GM19467 (cell line): ENCODE measurements around the gene METRNL.
"Not testable (repeated sequence)": the region's sequence is repeated elsewhere in the genome, so short reads cannot be mapped to it uniquely, and the experiment has no call there.

ENCODE experiments used
- ATAC-seq: cut with Tn5 transposase; IDR thresholded peaks from one replicate; pipeline ENCODE4 v1.9.1; 2021; ENCODE audit warnings: mild to moderate bottlenecking, moderate library complexity; ENCODE audit not compliant: unreplicated experiment

METRNL gene

DNA sequence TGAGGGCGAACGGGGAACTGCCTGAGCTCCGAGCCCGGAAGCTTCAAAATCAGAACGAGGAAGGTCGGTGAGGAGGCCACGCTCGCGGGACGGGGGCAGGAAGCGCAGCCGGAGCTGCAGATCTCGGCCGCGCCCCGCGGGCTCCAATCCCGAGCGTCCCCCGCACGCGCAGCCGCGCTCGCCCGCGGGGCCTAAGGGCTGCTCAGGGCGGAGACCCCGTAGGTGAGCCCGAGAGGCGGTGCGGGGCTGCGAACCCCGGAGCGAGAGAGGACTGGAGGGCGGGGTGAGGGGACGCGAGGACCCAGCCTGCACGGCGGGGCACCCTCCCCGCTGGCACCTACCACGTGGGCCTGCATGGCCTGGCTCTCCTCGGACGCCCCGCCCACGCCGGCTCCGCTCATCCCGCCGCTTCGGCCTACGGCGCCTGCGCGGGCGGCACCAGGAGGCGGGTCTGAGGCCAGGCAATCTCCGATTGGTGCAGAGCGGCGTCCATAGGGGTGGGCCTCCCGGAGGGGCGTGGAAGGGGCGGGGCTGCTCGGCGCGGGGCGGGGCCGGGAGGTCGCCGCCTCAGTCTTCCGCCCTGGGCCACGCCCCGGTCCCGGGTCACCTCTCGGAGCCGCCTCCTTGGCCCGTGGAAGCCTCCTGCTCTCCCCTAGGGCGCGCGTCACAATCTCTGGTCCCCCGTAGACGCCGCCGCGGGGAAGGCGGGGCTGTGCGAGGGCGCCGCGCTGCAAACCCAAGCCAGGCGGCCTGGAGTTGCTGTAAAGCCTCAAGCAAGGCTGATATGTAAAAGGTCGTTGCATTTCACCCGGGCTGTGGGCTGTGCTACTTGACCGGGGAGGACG, 27.8 kb upstream of the METRNL start:
- ATAC-seq: peak; percentile 88

DNA sequence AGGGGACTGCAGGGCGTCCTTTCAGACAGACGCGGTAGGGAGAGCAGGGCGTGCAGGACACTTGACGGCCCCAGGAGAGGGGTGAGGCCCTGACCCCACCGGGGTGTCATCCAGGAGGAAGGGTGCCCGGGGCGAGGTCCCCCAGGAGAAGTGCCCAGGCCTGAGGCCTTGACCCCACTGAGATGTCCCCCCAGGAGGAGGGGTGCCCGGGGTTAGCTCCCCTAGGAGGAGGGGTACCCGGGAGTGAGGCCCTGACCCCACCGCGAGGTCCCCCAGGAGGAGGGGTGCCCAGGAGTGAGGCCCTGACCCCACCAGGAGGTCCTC, 27.2 kb upstream of the METRNL start:
- ATAC-seq: no peak

DNA sequence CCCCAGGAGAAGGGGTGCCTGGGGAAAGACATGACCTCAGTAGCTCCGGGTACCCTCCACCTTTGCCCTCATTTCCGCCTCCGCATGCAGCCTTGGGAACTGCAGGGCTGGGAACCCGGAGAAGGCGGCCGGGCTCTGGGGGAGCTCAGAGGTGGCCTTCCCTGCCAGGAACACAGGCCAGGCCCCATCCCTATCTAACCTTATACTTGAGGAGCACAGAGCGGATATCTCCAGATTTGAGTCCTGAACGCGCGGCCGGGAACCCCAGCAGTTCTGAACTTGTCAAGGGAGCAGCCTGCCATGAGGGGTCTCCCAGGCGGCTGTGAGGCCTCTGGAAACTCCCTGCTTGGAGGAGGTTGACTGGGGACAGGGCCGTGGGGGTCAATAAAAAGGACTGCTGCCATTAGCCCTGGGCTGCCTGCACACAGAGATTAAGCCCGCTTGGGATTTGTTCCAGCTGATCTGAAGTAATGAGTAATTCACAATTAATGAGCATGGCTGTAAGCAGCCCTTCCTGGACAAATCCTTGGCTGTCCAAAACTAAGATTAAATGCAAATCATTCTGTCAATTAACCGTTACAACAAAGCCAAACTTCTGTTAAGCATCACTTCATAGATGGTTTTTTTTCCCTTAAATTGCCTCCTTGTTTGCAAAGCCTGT, 26.3 kb upstream of the METRNL start:
- ATAC-seq: no peak

GRCh38 chr17:83053739-83054451, 25.5 kb upstream of the METRNL start:
- ATAC-seq: no peak

- ATAC-seq: no peak
These were observed 24.8 kb upstream of the METRNL start for GRCh38 chr17:83054518-83055125.

DNA sequence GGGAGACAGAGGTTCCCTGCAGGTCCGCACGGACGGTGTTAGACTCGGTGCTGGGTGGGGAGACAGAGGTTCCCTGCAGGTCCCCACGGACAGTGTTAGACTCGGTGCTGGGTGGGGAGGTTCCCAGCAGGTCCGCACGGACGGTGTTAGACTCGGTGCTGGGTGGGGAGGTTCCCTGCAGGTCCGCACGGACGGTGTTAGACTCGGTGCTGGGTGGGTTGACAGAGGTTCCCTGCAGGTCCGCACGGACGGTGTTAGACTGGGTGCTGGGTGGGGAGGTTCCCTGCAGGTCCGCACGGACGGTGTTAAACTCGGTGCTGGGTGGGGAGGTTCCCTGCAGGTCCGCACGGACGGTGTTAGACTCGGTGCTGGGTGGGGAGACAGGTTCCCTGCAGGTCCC, 24.2 kb upstream of the METRNL start:
- ATAC-seq: not testable (repeated sequence)

- no peak for ATAC-seq
These were observed 23.4 kb upstream of the METRNL start for GRCh38 chr17:83055911-83056582.

GRCh38 chr17:83056583-83057396, 22.6 kb upstream of the METRNL start:
- ATAC-seq: no peak

GRCh38 chr17:83057397-83057761, 22.0 kb upstream of the METRNL start:
- no peak for ATAC-seq

DNA sequence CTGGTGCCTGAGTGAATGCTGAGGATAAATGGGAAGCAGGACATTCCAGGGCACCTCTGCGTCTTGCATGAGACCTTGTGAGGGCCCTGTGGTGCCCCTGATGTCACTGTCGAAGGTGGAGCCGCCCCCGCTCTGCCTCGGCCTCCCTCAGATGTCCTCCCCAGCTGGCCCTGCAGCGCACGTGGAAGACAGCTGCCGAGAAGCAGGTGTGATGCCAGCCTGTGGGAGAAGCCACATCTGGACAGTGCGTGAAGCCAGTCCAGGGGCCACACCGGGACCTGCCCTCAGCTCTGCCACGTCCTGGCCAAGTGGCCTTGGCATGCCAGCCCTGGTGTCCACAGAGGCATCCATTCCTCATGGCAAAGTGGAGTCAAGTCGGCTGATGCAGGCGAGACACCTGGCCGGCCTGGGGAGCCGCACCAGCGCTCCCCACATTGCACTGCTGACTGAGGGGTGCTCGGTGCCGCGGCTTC, 21.6 kb upstream of the METRNL start:
- no peak for ATAC-seq

- ATAC-seq: no peak
These were observed 21.1 kb upstream of the METRNL start for GRCh38 chr17:83058266-83058798.

DNA sequence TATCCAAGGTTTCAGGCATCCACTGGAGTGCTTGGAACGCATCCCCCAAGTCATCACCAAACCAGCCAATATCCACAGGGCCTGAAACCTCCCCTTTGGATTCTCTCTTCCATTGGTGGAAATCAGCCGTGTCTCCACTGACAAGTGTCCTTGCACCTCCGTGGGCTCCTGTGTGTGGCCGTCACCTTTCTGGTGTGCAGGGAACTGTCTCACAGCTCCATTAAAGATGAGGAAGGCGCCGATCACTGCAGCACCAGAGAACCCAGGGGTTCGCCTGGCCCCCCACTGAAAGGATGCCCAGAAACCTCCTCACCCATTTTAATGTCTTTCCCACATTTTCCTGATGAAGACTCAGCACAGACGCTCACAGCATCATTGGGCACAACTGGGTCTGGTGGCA, 17.8 kb upstream of the METRNL start:
- no peak for ATAC-seq

DNA sequence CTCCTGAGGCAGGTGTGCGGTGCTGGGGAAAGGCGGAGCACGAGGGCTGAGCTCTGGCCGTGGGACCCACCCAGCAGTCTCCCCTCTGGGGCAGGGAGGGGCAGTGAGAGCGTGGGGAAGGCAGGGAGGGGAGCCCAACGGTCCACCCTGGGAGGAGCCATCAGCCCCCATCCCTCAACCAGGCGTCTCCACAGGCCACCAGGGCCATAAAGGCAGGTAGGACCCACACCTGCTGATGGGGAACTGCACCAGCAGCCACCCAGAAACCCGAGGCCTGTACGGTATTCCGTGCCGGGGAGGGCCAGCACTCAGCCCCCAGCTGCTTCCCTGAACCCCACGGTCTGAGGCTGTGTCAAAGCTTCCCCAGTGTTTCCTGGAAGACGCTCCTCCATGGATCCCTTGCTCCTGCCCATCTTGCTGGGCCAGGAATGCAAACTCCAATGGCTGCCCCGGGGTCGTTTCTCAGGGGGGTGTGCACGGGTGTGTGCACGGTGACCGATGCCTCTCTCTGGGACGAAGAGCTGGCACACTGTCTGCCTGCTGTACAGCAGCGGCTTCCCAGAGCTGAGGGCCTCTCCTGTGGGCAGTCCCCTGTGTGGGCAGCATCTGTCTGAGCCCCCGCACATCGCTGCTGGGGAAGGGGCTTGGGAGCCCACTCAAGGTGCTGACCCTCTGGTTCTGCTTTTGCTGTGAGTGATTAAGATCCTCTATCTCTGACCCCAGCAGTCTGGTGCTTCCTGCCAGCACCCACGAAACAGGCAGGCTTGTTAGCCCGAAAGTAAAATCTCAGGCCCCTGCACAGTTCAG, 17.2 kb upstream of the METRNL start:
- ATAC-seq: no peak

GRCh38 chr17:83062818-83063671, 16.4 kb upstream of the METRNL start:
- no peak for ATAC-seq

DNA sequence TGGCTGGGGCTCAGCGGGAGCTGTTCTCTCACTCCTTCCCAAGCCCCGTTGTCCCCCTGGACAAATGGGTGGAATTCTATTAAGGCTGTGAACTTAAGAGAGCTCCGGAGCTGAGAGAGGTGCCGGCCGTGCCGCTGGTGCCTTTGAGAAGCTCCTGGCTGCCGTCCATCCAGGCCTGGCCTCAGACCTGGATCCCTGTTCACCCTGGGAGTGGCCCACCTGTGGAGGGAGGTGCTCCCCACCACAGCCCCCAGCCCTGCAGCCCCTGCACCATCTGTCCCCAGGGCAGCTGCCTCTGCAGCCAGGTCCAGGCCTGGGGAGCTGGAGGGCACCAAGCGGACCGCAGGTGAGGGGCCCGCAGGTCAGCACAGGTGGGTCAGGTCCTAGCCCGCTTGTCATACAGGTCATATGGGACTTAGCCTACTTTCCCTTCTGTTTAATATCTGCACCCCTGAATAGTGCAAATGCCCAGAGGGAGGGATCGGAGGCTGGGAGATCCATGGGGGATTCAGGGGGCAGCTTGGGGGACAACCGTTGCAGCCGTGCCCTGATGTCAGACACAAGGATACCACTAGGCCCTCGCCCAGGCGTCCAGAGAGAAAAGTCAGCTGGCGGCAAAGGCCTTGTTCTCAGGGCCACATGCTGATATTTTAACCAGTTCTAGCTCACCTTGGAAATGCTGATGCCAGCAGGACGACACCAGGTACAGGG, 15.2 kb upstream of the METRNL start:
- no peak for ATAC-seq

DNA sequence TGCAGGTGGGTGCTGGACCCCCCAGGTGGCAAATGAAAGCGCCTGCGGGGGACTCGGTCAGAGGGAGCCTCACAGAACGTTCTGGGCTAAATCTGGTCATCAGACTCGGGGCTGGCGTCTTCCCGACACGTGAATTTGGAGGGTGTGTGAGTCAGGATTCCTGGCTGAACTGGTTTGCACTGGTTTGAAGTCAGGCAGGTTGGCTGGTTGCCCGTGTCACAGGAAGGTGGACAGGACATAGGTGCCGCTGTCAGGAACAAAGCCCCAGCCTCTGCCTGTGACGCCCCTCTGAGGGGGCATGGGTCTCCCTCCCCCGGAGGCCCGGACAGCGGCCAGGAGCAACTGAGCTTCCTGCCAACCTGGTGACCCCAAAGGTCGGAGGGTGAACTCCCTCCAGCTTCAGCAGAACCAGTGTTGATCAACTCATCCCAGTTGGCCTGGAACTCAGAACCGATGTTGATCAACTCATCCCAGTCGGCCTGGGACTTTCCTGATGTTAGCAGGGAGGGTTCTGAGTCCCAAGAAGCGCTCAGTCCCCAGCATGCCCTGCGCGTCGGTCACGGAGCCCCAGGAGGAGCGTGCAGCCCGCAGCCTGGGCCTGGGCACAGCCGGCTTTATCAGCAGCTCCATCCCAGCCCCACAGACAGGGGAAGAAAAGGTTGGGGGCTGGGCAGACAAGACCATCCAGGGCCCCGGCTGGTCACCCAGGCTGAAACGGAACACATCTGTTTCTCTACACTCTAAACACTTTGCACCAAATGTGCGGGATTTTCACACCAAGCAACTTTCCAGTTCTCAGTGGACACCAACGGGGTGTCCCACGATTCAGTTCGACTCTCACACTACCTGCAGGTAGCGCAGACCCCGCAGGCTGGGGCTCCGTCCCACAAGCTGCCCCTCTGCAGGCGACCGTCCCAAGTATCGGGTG, 14.4 kb upstream of the METRNL start:
- no peak for ATAC-seq
